Smooth muscle cell (in vitro differentiated cells): ENCODE data around the gene LRRC74A. TPM values are rescaled to one million over a fixed set of nuclear protein-coding genes. Genes with fewer than 3 reads are reported as not detected.

ENCODE experiments used
- DNase-seq: peaks from one replicate; lab custom pipeline; 2025; ENCODE audit not compliant: unreplicated experiment; lab: John Stamatoyannopoulos, UW
- H2AFZ ChIP-seq: fragments of 200-600 bp; sonication (generic); 2 replicates; pipeline ENCODE4 v1.6.0; 2016; ENCODE audit warnings: antibody characterized with exemption, low read depth, mild to moderate bottlenecking
- H3F3A ChIP-seq: fragments of 200-600 bp; sonication (generic); 2 replicates; pipeline ENCODE4 v1.6.0; 2017; ENCODE audit warnings: antibody characterized with exemption, low read depth
- H3K27ac ChIP-seq: fragments of 200-600 bp; sonication (generic); 2 replicates; pipeline ENCODE4 v1.5.1; 2016; ENCODE audit warnings: low read depth, mild to moderate bottlenecking
- H3K27me3 ChIP-seq: fragments of 200-600 bp; sonication (generic); 2 replicates; pipeline ENCODE4 v1.6.1; 2016; ENCODE audit warnings: low read depth, mild to moderate bottlenecking
- H3K36me3 ChIP-seq: fragments of 200-600 bp; sonication (generic); 2 replicates; pipeline ENCODE4 v1.5.1; 2016; ENCODE audit warnings: low read depth
- H3K4me1 ChIP-seq: fragments of 200-600 bp; sonication (generic); 2 replicates; pipeline ENCODE4 v1.5.1; 2016; ENCODE audit warnings: low read depth
- H3K4me2 ChIP-seq: fragments of 200-600 bp; sonication (generic); 2 replicates; pipeline ENCODE4 v1.6.0; 2016; ENCODE audit warnings: mild to moderate bottlenecking
- H3K4me3 ChIP-seq: fragments of 200-600 bp; sonication (generic); 2 replicates; pipeline ENCODE4 v1.5.1; 2016; ENCODE audit warnings: mild to moderate bottlenecking
- H3K79me2 ChIP-seq: fragments of 200-600 bp; sonication (generic); 2 replicates; pipeline ENCODE4 v1.6.0; 2016; ENCODE audit warnings: low read depth, mild to moderate bottlenecking
- H3K9ac ChIP-seq: fragments of 200-600 bp; sonication (generic); 2 replicates; pipeline ENCODE4 v1.6.0; 2016; ENCODE audit warnings: low read depth
- H3K9me3 ChIP-seq: fragments of 200-600 bp; sonication (generic); replicated peaks from 2 replicates; pipeline ENCODE4 v1.5.1; 2016; ENCODE audit warnings: low read depth
- H4K20me1 ChIP-seq: fragments of 200-600 bp; sonication (generic); 2 replicates; pipeline ENCODE4 v1.6.0; 2016; ENCODE audit warnings: low read depth
- WGBS: methylation state at CpG from one replicate; pipeline ENCODE4 v1.1.7; 2016; ENCODE audit warnings: low lambda C conversion rate; 5-methylcytosine and 5-hydroxymethylcytosine counted together
- polyA plus RNA-seq: library from polyadenylated mRNA; unstranded; fragments of >200 nt; fragmentation: Nextera tagmentation; extraction: Ambion mirVana; gene quantifications from 2 replicates; pipeline ENCODE4 v1.2.1, GENCODE V29; 2016
- total RNA-seq: library from RNA; depleted of rRNA; stranded (reverse); fragments of >200 nt; gene quantifications from 2 replicates; pipeline ENCODE4 v1.2.3, GENCODE V29; 2014
- TF ChIP-seq, protein P1 (sequence below): fragments of 200-600 bp; sonication (generic); IDR thresholded peaks from 2 replicates; pipeline ENCODE4 v1.5.1; 2017; ENCODE audit warnings: borderline replicate concordance, mild to moderate bottlenecking, antibody characterized with exemption; ENCODE audit not compliant: insufficient read depth, poor library complexity, severe bottlenecking

Gene LRRC74A
- total and polyA plus RNA-seq, 2 experiments from 2014 or later: not detected

- Histone ChIP-seq H3K4me1 (peaks cover 6% of the 10 kb centered on the region), H3K27me3 (no peaks in the 10 kb centered on the region), H3K4me2 (no peak overlapping the region), H3K36me3 (no peaks in the 10 kb centered on the region), H4K20me1 (no peaks in the 10 kb centered on the region), H3K79me2 (peaks cover 5% of the 10 kb centered on the region), H3K9me3 (no peaks in the 10 kb centered on the region), H3K27ac (no peak overlapping the region), H3K4me3 (no peak overlapping the region), H3F3A (peaks cover 12% of the 10 kb centered on the region), H2AFZ (no peak overlapping the region), H3K9ac (no peak overlapping the region)
- DNase-seq: no peak
- WGBS: 96% methylated on average over 16 of the region's 16 CpGs
- TF ChIP-seq, protein P1, sequence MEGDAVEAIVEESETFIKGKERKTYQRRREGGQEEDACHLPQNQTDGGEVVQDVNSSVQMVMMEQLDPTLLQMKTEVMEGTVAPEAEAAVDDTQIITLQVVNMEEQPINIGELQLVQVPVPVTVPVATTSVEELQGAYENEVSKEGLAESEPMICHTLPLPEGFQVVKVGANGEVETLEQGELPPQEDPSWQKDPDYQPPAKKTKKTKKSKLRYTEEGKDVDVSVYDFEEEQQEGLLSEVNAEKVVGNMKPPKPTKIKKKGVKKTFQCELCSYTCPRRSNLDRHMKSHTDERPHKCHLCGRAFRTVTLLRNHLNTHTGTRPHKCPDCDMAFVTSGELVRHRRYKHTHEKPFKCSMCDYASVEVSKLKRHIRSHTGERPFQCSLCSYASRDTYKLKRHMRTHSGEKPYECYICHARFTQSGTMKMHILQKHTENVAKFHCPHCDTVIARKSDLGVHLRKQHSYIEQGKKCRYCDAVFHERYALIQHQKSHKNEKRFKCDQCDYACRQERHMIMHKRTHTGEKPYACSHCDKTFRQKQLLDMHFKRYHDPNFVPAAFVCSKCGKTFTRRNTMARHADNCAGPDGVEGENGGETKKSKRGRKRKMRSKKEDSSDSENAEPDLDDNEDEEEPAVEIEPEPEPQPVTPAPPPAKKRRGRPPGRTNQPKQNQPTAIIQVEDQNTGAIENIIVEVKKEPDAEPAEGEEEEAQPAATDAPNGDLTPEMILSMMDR: no peak
These were observed 47.5 kb upstream of the LRRC74A start for GRCh38 chr14:76778546-76779215.

DNA sequence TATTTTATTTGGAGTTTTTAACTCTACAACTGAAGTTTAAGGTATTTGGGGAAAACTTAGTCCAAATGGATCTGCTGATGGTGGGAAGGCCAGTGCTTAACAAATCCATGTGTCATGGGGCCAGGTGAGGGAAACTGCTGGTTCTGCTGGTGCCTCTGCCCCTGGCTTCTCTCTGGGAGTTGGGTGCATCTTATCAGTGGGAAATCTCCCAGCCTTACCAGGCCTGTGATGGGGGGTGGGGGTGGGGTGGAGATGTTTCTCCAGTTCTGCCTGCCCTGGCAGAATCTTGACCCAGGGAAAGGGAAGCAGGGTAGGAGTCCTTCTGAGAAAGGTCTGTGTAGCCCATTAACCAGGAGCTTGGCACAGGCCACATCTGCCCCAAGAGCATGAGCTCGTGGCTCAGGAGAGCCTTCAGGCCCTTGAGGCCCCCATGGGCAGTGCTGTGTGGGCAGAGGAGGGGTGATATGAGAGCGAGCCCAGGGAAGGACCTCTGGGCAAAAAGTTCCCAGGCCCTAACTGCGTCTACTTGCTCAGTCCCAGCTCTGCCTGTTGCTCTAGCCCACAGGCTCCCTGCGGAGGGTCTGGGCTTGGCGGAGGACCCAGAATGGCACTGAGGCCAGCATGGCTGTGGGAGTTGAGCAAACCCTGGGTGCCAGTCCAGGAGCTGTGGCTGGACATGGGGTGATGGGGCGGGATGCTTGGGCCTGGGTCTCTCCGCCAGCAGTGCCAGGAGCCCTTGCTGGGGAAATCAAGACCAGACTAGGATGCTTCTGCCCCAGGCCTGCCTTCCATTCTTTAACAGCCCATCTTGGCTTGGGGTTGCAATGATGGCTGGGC lies 46.8 kb upstream of the LRRC74A start:
- TF ChIP-seq, protein P1: no peak
- WGBS: 93% methylated on average over 7 of the region's 7 CpGs
- H3K4me2 ChIP-seq: no peak overlapping the region
- no peaks in the 10 kb centered on the region for H4K20me1 ChIP-seq
- no peak overlapping the region for H2AFZ ChIP-seq
- H3K4me3 ChIP-seq: no peak overlapping the region
- H3K27ac ChIP-seq: peak overlapping the region; percentile 4
- no peaks in the 10 kb centered on the region for H3K9me3 ChIP-seq
- peaks cover 18% of the 10 kb centered on the region for H3F3A ChIP-seq
- DNase-seq: no peak
- no peaks in the 10 kb centered on the region for H3K4me1 ChIP-seq
- no peaks in the 10 kb centered on the region for H3K27me3 ChIP-seq
- H3K79me2 ChIP-seq: no peaks in the 10 kb centered on the region
- no peak overlapping the region for H3K9ac ChIP-seq
- H3K36me3 ChIP-seq: no peaks in the 10 kb centered on the region

DNA sequence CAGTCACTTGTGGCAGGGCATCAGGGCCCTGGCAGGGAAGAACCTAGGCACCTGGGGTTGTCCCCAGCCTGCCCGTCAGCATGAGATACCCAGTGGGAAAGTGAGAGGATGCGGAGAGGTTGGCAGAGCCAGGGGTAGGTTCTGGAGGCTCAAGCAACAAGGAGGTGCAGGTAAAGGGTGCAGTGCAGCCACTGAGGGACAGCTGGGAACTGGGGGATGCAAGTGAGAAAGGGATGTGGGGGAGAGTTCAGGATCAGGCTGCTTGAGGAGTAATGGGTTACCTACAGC lies 46.2 kb upstream of the LRRC74A start:
- WGBS: 98% methylated on average over 2 of the region's 2 CpGs
- Histone ChIP-seq H3K36me3 (no peaks in the 10 kb centered on the region), H4K20me1 (no peaks in the 10 kb centered on the region), H2AFZ (no peak overlapping the region), H3K4me3 (no peak overlapping the region), H3K9me3 (no peaks in the 10 kb centered on the region), H3K27me3 (no peaks in the 10 kb centered on the region), H3K79me2 (no peaks in the 10 kb centered on the region), H3K4me2 (no peak overlapping the region), H3F3A (peaks cover 21% of the 10 kb centered on the region), H3K27ac (peak overlapping the region; percentile 4), H3K9ac (no peak overlapping the region), H3K4me1 (no peaks in the 10 kb centered on the region)
- DNase-seq: no peak
- TF ChIP-seq, protein P1: no peak
